K562 (cell line): ENCODE measurements around the gene SPATS1. TPM values are rescaled to one million over a fixed set of nuclear protein-coding genes. Genes with fewer than 3 reads are reported as not detected.

Source experiments
- ATAC-seq: fragments of 200-7000 bp; cut with Tn5 transposase; 3 replicates; pipeline ENCODE4 v1.9.1; 2020; ENCODE audit warnings: moderate library complexity
- BruUV-seq: library from RNA; stranded (reverse); fragments of 400-500 nt; replicated peaks from 2 replicates; lab custom pipeline; 2021; lab: Mats Ljungman, UMichigan
- CTCF ChIA-PET: fragments of 300-600 bp; formaldehyde crosslinking; extraction: SDS; loops from one replicate; lab custom pipeline; 2021; ENCODE audit warnings: low intra/inter-chr PET ratio; lab: Yijun Ruan, JAX
- POLR2A ChIA-PET: fragments of 300-600, 350-650 bp; sonication (Branson Sonifier 250); formaldehyde crosslinking; extraction: SDS; loops from one replicate; lab custom pipeline; 2021; ENCODE audit warnings: antibody characterized with exemption, inconsistent platforms; lab: Yijun Ruan, JAX
- DNase-seq, 4 experiments: peaks; one replicate each; pipeline versions ENCODE4 v3.0.0 to v3.0.0-alpha.2; 2011 to 2018; ENCODE audit warnings: low spot score in 3 of 4, mixed read lengths in 3 of 4; ENCODE audit errors: extremely low read depth in 1 of 4
- FAIRE-seq: peaks from 2 replicates; lab custom pipeline; 2011; peaks lifted over from hg19 to GRCh38; lab: Jason Lieb, UNC
- H2AFZ ChIP-seq: 2 replicates; pipeline ENCODE4 v1.6.0; 2011; ENCODE audit warnings: low read depth, low read length, control low read depth, inconsistent platforms
- H3K27ac ChIP-seq: fragments of 200-600 bp; 3 replicates; pipeline ENCODE4 v1.8.0; 2011; ENCODE audit warnings: low read depth, mild to moderate bottlenecking, control low read depth, inconsistent platforms, low read length, moderate library complexity, mixed read lengths; ENCODE audit errors: extremely low read depth
- H3K27me3 ChIP-seq, 2 experiments: fragments of 300-600 bp in 1 of 2; 2 replicates in 1 of 2; 3 replicates in 1 of 2; pipeline versions ENCODE4 v1.6.0 to v1.8.0; 2011; ENCODE audit warnings: inconsistent platforms in 2 of 2, low read length in 2 of 2, mild to moderate bottlenecking in 1 of 2, mixed read lengths in 1 of 2, moderate library complexity in 1 of 2; ENCODE audit not compliant: control insufficient read depth in 2 of 2, insufficient read depth in 2 of 2
- H3K36me3 ChIP-seq: fragments of 300-600 bp; 3 replicates; pipeline ENCODE4 v1.8.0; 2011; ENCODE audit warnings: mild to moderate bottlenecking, low read length, inconsistent platforms; ENCODE audit not compliant: control insufficient read depth, insufficient read depth
- H3K4me1 ChIP-seq, 2 experiments: fragments of 200-600 bp in 1 of 2; replicated peaks in 1 of 2; 2 replicates in 1 of 2; 3 replicates in 1 of 2; pipeline versions ENCODE4 v1.5.1 to v1.8.0; 2011; ENCODE audit warnings: inconsistent platforms in 2 of 2, low read length in 2 of 2, mild to moderate bottlenecking in 1 of 2, mixed read lengths in 1 of 2, moderate library complexity in 1 of 2; ENCODE audit not compliant: control insufficient read depth in 2 of 2, insufficient read depth in 2 of 2
- H3K4me2 ChIP-seq: 2 replicates; pipeline ENCODE4 v1.6.1; 2011; ENCODE audit warnings: low read length, control low read depth, inconsistent platforms, mixed read lengths; ENCODE audit not compliant: insufficient read depth
- H3K4me3 ChIP-seq: fragments of 200-600 bp; sonication (generic), shearing (Covaris generic); 2 replicates; pipeline ENCODE4 v1.5.1; 2016; ENCODE audit warnings: control low read depth, inconsistent platforms
- H3K79me2 ChIP-seq: fragments of 200-600 bp; 3 replicates; pipeline ENCODE4 v1.8.0; 2011; ENCODE audit warnings: low read length, inconsistent platforms; ENCODE audit not compliant: control insufficient read depth, insufficient read depth
- H3K9ac ChIP-seq, 2 experiments: 2 replicates each; pipeline versions ENCODE4 v1.6.0 to v1.6.1; 2011; ENCODE audit warnings: low read depth in 2 of 2, low read length in 2 of 2, control low read depth in 1 of 2, inconsistent platforms in 1 of 2, mild to moderate bottlenecking in 1 of 2, mixed read lengths in 1 of 2; ENCODE audit not compliant: insufficient read depth in 1 of 2
- H3K9me1 ChIP-seq: one replicate; pipeline ENCODE4 v1.6.0; 2011; ENCODE audit warnings: inconsistent platforms, mild to moderate bottlenecking, low read length, moderate library complexity; ENCODE audit not compliant: control insufficient read depth, insufficient read depth
- H3K9me3 ChIP-seq: replicated peaks from 2 replicates; pipeline ENCODE4 v1.5.1; 2011; ENCODE audit warnings: low read depth, low read length, inconsistent platforms; ENCODE audit not compliant: control insufficient read depth, insufficient read depth
- H4K20me1 ChIP-seq: replicated peaks from 2 replicates; pipeline ENCODE4 v1.6.1; 2011; ENCODE audit warnings: low read length, inconsistent platforms, mixed read lengths; ENCODE audit not compliant: control insufficient read depth, insufficient read depth
- FOSL1 ChIP-seq: fragments of 200-800 bp; sonication (Bioruptor generic); conservative IDR thresholded peaks from 2 replicates; pipeline ENCODE4 v1.6.1; 2016; ENCODE audit warnings: missing genetic modification characterization, missing compliant biosample characterization
- PTTG1 ChIP-seq: fragments of 450-650 bp; IDR thresholded peaks from 2 replicates; pipeline ENCODE4 v1.6.1; 2016; ENCODE audit warnings: low read depth, mild to moderate bottlenecking, missing genetic modification characterization, missing compliant biosample characterization
- TAF15 ChIP-seq: fragments of 200-400 bp; formaldehyde crosslinking; IDR thresholded peaks from 2 replicates; pipeline ENCODE4 v1.6.1; 2017; ENCODE audit warnings: mild to moderate bottlenecking, low read depth, low read length, moderate library complexity
- TARDBP ChIP-seq: fragments of 450-650 bp; IDR thresholded peaks from 2 replicates; pipeline ENCODE4 v1.6.1; 2016
- WGBS: fragments of 100-300 bp; shearing (Covaris generic); methylation state at CpG from one replicate; pipeline ENCODE4 v1.1.6; 2016; ENCODE audit warnings: low coverage, mixed read lengths; ENCODE audit not compliant: insufficient coverage; ENCODE audit errors: missing lambda C conversion rate; 5-methylcytosine and 5-hydroxymethylcytosine counted together
- in situ Hi-C: fragments of 300-500 bp; cut with MboI; formaldehyde crosslinking; loops from 4 replicates; pipeline ENCODE4 v1.15.0; 2018; ENCODE audit warnings: inconsistent platforms, mixed read lengths
- intact Hi-C: fragments of 100-400 bp; cut with micrococcal nuclease; formaldehyde crosslinking; loops from 2 replicates; pipeline ENCODE4 v1.14.2; 2022
- polyA plus RNA-seq, 8 experiments: library from polyadenylated mRNA; depleted of rRNA in 4 of 8; stranded (reverse) in 5 of 8; unstranded in 3 of 8; fragments of >200 nt; fragmentation: Nextera tagmentation in 2 of 8; fragmentation: Illumina TruSeq in 1 of 8; extraction: Ambion mirVana in 2 of 8; extraction: Trizol in 1 of 8; gene quantifications; 2 replicates each; pipeline versions ENCODE4 v1.2.1 to v1.2.3, GENCODE V29; 2011 to 2014; ENCODE audit warnings: inconsistent platforms in 1 of 8, missing spikeins in 1 of 8
- total RNA-seq, 7 experiments: library from RNA; depleted of rRNA in 6 of 7; stranded (reverse); fragments of >200 nt in 6 of 7; fragmentation: Illumina TruSeq in 2 of 7; extraction: Trizol in 2 of 7; gene quantifications; 2 replicates each; pipeline versions ENCODE4 v1.2.1 to v1.2.3, GENCODE V29; 2011 to 2021; ENCODE audit warnings: low replicate concordance in 1 of 7
- TF ChIP-seq, protein P1 (sequence below): sonication (generic); formaldehyde crosslinking; IDR thresholded peaks from 2 replicates; pipeline ENCODE4 v1.9.0; 2022; ENCODE audit warnings: mild to moderate bottlenecking, missing genetic modification reagents

Gene SPATS1
- total and polyA plus RNA-seq, 9 of the 15 experiments (the other 6 are each of a cell fraction or from before 2014, with no cell fraction given): not detected

DNA sequence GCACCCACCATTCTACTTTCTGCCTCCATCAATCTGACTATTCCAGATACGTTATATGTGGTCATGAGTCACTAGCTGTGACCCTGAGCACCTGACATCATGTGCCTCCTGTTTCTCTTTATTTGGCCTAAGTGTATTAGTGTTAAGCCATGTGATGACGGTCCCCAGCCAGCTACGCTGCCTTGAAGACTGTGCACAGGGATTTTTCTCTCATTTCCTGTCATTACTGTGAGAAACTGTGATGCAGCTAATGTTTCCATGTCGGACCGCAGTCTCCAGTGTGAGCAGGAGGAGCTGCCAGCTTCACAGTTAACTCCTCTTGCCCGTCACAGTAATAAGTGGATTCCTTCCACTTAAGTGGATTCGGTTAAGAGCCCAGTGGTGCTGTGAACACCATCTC, 9.9 kb upstream of the SPATS1 start:
- H3K27me3 ChIP-seq: peaks cover 46 to 48% of the 10 kb centered on the region in 2 experiments
- H3K27ac ChIP-seq: no peak overlapping the region
- TF ChIP-seq TAF15 (no peak), TARDBP (no peak), FOSL1 (tag) (peak; percentile 59), PTTG1 (tag) (no peak)
- TF ChIP-seq, protein P1, sequence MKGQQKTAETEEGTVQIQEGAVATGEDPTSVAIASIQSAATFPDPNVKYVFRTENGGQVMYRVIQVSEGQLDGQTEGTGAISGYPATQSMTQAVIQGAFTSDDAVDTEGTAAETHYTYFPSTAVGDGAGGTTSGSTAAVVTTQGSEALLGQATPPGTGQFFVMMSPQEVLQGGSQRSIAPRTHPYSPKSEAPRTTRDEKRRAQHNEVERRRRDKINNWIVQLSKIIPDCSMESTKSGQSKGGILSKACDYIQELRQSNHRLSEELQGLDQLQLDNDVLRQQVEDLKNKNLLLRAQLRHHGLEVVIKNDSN (CRISPR knock-in tag): 0 out of 2 replicates have a peak, but pooled peaks have one; percentile 29
- no peak overlapping the region for H3K9ac ChIP-seq
- ATAC-seq (no peak), DNase-seq (no peak), FAIRE-seq (no peak)
- no peaks in the 10 kb centered on the region for H4K20me1 ChIP-seq
- BruUV-seq: no TSS peak
- no peaks in the 10 kb centered on the region for H3K9me1 ChIP-seq
- no peaks in the 10 kb centered on the region for H3K4me1 ChIP-seq
- in situ Hi-C loops (no loop called here), intact Hi-C loops (loop anchor here (10.0 kb wide), 1 partner anchor 238 kb away; no protein-coding TSS in a partner anchor)
- no peak overlapping the region for H3K4me2 ChIP-seq
- no peaks in the 10 kb centered on the region for H3K36me3 ChIP-seq
- no peak overlapping the region for H3K4me3 ChIP-seq
- H2AFZ ChIP-seq: no peak overlapping the region
- POLR2A ChIA-PET: interaction anchor here (0.5 to 1.8 kb wide), 6 partner anchors 9 to 86 kb away, joined by 3 to 7 read pairs (median 4); partner anchors contain the start of genes HSP90AB1 and SPATS1
- 7% methylated on average over 7 of the region's 7 CpGs for WGBS
- no peaks in the 10 kb centered on the region for H3K79me2 ChIP-seq
- CTCF ChIA-PET: no interaction called here
- H3K9me3 ChIP-seq: no peaks in the 10 kb centered on the region
